Prostate gland (tissue), 2 donors: ENCODE data around the gene KRTAP5-3. TPM values are rescaled to one million over a fixed set of nuclear protein-coding genes. Genes with fewer than 3 reads are reported as not detected.
"Not testable (repeated sequence)": the region's sequence is repeated elsewhere in the genome, so short reads cannot be mapped to it uniquely, and the experiment has no call there.

ENCODE experiments used
- DNase-seq: peaks from one replicate; pipeline ENCODE4 v3.0.0-alpha.2; 2019; ENCODE audit warnings: low spot score
- H3K27ac ChIP-seq, 2 donors: fragments of 200-600 bp; sonication (generic); 2 replicates each; pipeline ENCODE4 v1.5.1; 2017 to 2019
- H3K27me3 ChIP-seq: fragments of 200-600 bp; sonication (generic); replicated peaks from 2 replicates; pipeline ENCODE4 v1.5.1; 2019; ENCODE audit not compliant: insufficient read depth
- H3K36me3 ChIP-seq, 2 donors: fragments of 200-600 bp; sonication (generic); 1 replicate in 1 of 2; 2 replicates in 1 of 2; pipeline versions ENCODE4 v1.5.1 to v1.8.1; 2017 to 2019
- H3K4me1 ChIP-seq: fragments of 200-600 bp; sonication (generic); replicated peaks from 2 replicates; pipeline ENCODE4 v1.5.1; 2019
- H3K4me3 ChIP-seq, 2 donors: fragments of 200-600 bp; sonication (generic); 2 replicates each; pipeline ENCODE4 v1.5.1; 2017 to 2019
- H3K9me3 ChIP-seq: fragments of 200-600 bp; sonication (generic); 2 replicates; pipeline ENCODE4 v1.5.1; 2017
- POLR2A ChIP-seq: fragments of 450-650 bp; IDR thresholded peaks from one replicate; pipeline ENCODE4 v1.6.1; 2016; ENCODE audit warnings: antibody characterized with exemption, mild to moderate bottlenecking
- POLR2AphosphoS5 ChIP-seq: sonication (generic); formaldehyde crosslinking; IDR thresholded peaks from one replicate; pipeline ENCODE4 v1.6.1; 2017; ENCODE audit warnings: antibody characterized with exemption
- WGBS: methylation state at CpG from one replicate; pipeline ENCODE4 v1.1.5; 2018; 5-methylcytosine and 5-hydroxymethylcytosine counted together
- intact Hi-C: fragments of 100-400 bp; cut with DNase I; formaldehyde crosslinking; loops from one replicate; pipeline ENCODE4 v1.14.2; 2022
- total RNA-seq, 2 donors: library from RNA; depleted of rRNA; stranded (reverse); fragments of >200 nt; gene quantifications; one replicate each; pipeline ENCODE4 v1.1.0, GENCODE V29; 2016
- TF ChIP-seq, protein P1 (sequence below), 4 experiments: fragments of 200-600 bp in 2 of 4; fragments of 450-650 bp in 2 of 4; sonication (generic) in 2 of 4; IDR thresholded peaks; 1 replicate in 3 of 4; 2 replicates in 1 of 4; pipeline ENCODE4 v1.5.1; 2016 to 2019; ENCODE audit warnings: antibody characterized with exemption in 4 of 4, mild to moderate bottlenecking in 2 of 4, moderate library complexity in 2 of 4

Gene KRTAP5-3
- total RNA-seq, 2 donors from 2014 or later: not detected

DNA sequence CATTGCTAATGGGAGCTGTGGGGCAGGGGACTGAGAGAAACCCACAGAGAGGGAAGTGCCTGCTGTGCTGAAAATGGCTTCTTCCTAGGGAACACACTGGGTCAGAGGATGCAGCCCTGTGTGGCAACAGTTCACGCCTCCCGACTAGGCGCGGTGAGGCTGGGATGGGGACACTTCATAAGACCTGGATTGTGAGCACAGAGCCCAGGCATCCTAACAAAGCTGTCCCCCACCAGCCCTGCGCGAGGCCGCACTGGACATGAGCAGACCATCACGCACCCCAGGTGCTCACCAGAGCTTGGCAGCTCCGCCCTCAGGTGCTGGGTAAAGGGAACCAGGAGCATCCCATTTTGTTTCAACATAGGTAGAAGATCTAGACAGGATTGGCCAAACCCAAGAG, 15.5 kb upstream of the KRTAP5-3 start:
- H3K27ac ChIP-seq: no peak overlapping the region
- TF ChIP-seq POLR2AphosphoS5 (no peak), POLR2A (no peak)
- TF ChIP-seq, protein P1, sequence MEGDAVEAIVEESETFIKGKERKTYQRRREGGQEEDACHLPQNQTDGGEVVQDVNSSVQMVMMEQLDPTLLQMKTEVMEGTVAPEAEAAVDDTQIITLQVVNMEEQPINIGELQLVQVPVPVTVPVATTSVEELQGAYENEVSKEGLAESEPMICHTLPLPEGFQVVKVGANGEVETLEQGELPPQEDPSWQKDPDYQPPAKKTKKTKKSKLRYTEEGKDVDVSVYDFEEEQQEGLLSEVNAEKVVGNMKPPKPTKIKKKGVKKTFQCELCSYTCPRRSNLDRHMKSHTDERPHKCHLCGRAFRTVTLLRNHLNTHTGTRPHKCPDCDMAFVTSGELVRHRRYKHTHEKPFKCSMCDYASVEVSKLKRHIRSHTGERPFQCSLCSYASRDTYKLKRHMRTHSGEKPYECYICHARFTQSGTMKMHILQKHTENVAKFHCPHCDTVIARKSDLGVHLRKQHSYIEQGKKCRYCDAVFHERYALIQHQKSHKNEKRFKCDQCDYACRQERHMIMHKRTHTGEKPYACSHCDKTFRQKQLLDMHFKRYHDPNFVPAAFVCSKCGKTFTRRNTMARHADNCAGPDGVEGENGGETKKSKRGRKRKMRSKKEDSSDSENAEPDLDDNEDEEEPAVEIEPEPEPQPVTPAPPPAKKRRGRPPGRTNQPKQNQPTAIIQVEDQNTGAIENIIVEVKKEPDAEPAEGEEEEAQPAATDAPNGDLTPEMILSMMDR (IDR thresholded peaks at IDR 0.05): no peak
- no peak overlapping the region for H3K4me3 ChIP-seq
- DNase-seq: no peak
- no peaks in the 10 kb centered on the region for H3K27me3 ChIP-seq
- H3K36me3 ChIP-seq: no peaks in the 10 kb centered on the region
- intact Hi-C loops: no loop called here
- no peaks in the 10 kb centered on the region for H3K4me1 ChIP-seq
- 78% methylated on average over 9 of the region's 9 CpGs for WGBS
- no peaks in the 10 kb centered on the region for H3K9me3 ChIP-seq

DNA sequence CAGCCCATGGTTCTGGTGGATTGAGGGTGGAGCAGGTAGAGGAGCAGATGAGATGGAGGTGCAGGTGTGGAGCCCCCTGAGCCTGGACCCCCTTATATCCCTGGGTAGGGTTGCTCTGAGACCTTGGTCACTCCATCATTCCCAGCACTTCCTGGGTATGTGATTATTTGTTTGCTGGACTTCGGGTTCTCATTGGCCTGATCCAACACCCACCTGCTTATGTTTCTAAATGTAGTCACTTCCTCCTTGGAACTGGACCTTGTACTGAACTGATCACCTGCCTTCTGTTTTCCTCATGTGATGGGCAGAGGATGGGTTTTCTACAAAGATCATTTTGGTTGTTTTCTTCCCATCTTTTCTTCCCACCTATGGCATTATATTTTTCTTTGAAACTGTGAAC, 13.8 kb upstream of the KRTAP5-3 start, which contains the start of gene KRTAP5-4:
TSS of gene KRTAP5-4 (minus strand) at position 53 of the 400 bp plus-strand sequence. CDS start at position 8, 45 bp downstream.
- H3K36me3 ChIP-seq: no peaks in the 10 kb centered on the region
- H3K9me3 ChIP-seq: no peaks in the 10 kb centered on the region
- DNase-seq: no peak
- TF ChIP-seq, protein P1 (IDR thresholded peaks at IDR 0.05): no peak
- TF ChIP-seq POLR2A (no peak), POLR2AphosphoS5 (no peak)
- no peaks in the 10 kb centered on the region for H3K4me1 ChIP-seq
- intact Hi-C loops: no loop called here
- H3K27me3 ChIP-seq: no peaks in the 10 kb centered on the region
- H3K27ac ChIP-seq: no peak within 1 kb of the TSS
- 59% methylated on average over 1 of the region's 1 CpG for WGBS
- H3K4me3 ChIP-seq: no peak within 1 kb of the TSS

DNA sequence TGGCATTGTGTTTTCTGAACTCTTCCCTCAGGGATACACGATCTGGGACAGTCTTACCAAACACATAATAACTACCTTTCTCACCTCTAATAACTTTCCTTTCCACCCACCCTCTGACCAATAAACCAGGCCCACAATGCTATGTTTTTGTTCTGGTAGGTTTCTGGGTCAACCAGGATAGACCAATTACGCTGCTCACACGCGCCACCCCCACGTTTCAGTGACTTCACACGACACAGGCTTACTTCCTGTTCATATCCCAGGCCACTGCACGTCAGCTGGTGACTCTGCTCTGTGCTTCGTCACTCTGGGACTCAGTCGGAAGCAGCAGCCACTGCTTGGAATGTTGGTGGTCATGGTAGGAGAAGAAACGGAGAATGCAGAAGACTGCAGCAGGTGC, 11.2 kb upstream of the KRTAP5-3 start:
- Histone ChIP-seq H3K27ac (no peak overlapping the region), H3K36me3 (no peaks in the 10 kb centered on the region), H3K27me3 (no peaks in the 10 kb centered on the region), H3K4me3 (no peak overlapping the region), H3K4me1 (no peaks in the 10 kb centered on the region), H3K9me3 (no peaks in the 10 kb centered on the region)
- WGBS: 50% methylated on average over 10 of the region's 10 CpGs
- no peak for DNase-seq
- intact Hi-C loops: no loop called here
- TF ChIP-seq POLR2A: no peak
- TF ChIP-seq, protein P1 (IDR thresholded peaks at IDR 0.05): no peak
- TF ChIP-seq POLR2AphosphoS5: no peak

DNA sequence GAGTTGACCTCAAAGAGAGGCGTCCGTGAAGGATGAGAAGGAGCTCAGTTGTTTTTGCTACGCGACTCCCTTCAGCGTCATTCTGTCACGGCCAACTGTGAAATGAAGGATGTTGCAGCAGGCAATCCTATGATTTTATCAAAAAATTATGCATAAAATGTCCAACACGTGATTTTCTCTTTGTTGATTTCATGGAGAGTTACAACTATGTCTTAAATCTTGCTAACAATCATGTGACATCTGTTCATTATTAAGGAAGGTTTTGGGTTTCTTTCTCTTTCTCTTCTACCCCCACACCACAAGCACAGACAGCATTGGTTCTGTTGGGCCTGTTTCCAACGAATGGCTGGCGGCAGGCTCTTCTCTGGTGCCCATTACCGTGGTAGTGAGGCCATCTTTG, 10.0 kb upstream of the KRTAP5-3 start:
- TF ChIP-seq POLR2A (no peak), POLR2AphosphoS5 (no peak)
- TF ChIP-seq, protein P1 (IDR thresholded peaks at IDR 0.05): no peak
- Histone ChIP-seq H3K4me3 (no peak overlapping the region), H3K4me1 (no peaks in the 10 kb centered on the region), H3K27me3 (no peaks in the 10 kb centered on the region), H3K9me3 (no peaks in the 10 kb centered on the region), H3K27ac (no peak overlapping the region), H3K36me3 (no peaks in the 10 kb centered on the region)
- intact Hi-C loops: no loop called here
- 80% methylated on average over 10 of the region's 10 CpGs for WGBS
- no peak for DNase-seq

DNA sequence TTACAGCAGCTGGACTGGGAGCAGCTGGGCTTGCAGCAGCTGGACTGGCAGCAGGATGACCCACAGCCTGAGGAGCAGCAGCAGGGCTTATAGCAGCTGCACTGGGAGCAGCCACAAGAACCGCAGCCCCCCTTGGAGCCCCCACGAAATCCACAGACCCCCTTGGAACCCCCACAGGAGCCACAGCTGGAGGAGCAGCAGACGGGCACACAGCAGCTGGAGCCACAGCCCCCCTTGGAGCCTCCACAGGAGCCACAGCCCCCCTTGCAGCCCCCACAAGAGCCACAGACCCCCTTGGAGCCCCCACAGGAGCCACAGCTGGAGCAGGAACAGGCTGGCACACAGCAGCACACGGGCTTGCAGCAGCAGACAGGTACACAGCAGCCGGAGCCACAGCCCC, 362 bp downstream of the KRTAP5-3 start:
- H3K27me3 ChIP-seq, H3K36me3 ChIP-seq, DNase-seq, H3K4me3 ChIP-seq, H3K4me1 ChIP-seq, H3K27ac ChIP-seq, H3K9me3 ChIP-seq, intact Hi-C loops: not testable (repeated sequence)
- WGBS: 83% methylated on average over 2 of the region's 5 CpGs

DNA sequence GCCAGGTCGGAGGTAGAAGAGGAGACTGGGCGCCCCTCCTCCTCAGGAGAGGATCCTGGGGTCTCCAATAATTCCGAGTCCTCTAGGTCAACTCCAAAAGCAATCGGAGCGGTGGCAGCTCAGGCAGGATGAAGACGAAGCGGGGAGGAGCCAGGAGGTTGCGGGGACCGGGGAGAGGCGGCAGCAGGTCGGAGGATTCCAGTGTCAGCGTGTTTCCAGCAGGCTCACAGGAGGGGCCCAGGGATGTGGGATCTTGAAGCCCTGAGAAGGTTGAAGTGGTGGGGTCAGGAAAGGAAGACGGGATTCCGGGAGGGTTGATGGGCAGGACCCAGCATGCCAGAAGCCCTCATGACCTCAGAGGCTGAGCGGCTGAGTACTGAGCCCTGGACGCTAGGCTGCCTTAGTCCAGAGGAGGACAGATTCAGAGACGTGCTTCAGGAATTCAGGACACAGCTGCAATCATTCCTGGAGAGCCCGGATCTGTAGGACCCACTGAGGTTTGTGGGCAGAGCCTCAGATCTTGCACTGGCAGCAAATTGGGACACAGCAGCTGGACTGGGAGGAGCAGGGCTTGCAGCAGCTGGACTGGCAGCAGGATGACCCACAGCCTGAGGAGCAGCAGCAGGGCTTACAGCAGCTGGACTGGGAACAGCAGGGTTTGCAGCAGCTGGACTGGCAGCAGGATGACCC, 962 bp downstream of the KRTAP5-3 start:
- H3K4me1 ChIP-seq: not testable (repeated sequence)

DNA sequence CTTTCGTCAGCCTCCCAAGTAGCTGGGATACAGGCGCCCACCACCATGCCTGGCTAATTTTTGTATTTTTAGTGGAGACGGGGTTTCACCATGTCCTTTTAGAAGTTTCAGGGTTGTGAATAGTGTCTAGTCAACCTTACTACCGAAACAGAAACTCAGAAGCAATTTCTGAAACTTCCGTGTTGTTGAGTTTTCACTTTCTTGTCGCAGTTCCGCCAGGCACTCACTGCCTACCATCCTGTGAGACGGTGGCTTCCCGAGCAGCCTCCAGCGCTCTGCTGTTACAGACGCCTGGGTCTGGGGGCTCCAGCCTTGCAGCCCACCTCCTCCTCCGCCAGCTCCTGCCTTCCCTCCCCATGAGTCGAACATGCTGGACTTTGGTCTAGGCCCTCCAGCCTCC, 2.3 kb downstream of the KRTAP5-3 start:
- H3K9me3 ChIP-seq, H3K27me3 ChIP-seq, H3K27ac ChIP-seq, H3K4me3 ChIP-seq, H3K36me3 ChIP-seq, intact Hi-C loops, H3K4me1 ChIP-seq, DNase-seq: not testable (repeated sequence)
- WGBS: 80% methylated on average over 13 of the region's 13 CpGs

More for the DNA sequence above, 962 bp downstream of the KRTAP5-3 start:
- H3K27ac ChIP-seq, H3K36me3 ChIP-seq, intact Hi-C loops, H3K4me3 ChIP-seq, H3K9me3 ChIP-seq, DNase-seq, H3K27me3 ChIP-seq: not testable (repeated sequence)
- WGBS: 25% methylated on average over 18 of the region's 18 CpGs
